Measurements from ENCODE around the gene SPAG6.

Gene SPAG6

DNA sequence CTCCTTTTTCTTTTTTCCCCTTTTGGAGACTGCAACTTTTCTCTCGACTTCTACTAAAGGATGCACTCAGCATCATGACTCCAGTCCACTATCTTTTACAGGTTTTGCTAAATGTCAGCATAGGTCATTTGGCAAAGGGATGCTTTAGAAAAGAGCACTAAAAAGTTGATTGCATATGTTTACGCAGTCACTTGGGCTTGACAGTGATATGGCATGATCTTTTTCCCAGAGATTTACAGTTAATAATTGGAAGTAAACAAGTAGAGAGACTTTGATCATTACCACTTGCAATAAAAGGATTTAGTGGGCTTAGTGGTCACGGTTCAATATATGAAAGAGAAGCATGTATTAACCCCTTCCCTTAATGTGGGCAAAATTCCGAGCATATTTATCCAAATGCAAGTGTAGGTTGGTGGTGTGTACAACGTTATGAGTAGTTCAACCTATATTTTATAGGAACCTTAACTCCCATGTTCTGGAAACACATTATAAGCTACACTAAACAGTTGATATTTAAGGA, 22.6 kb upstream of the SPAG6 start:
- DNase-seq: no peak

DNA sequence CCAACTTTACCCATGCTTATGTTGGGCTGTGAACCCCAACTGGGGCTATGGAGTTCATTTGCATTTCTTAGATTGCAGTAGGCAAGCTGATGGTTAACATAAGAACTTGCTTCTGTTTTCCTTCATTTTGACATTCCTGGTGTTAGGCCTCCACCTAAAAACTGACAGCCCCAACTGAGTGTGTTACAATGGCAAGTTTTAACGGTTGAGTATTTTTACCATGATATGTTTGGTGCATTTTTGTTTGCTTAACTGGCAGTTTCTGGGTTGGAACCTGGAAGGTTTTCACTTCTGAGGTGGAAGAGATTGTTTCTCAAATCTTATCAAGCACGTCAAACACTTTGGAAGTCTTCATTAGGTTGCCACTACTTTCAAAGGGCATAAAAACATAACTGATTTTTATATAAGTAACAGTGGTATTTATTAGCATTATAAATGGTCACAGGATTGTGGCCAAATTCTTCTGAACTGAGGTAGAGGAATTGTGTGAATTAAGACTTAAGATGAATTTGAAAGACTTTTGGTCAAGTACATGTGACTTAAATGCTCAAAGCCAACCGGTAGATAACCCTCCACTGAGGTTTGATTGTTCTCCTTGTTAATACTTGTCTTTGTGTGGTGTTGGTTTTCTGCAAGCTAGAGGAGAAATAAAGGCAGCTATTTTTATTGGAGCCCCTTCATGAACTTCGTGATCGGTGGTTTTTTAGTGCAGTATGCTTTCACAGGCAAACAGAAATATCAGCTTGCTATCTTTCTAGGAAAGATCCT, 21.6 kb upstream of the SPAG6 start:
- no peak for DNase-seq

DNA sequence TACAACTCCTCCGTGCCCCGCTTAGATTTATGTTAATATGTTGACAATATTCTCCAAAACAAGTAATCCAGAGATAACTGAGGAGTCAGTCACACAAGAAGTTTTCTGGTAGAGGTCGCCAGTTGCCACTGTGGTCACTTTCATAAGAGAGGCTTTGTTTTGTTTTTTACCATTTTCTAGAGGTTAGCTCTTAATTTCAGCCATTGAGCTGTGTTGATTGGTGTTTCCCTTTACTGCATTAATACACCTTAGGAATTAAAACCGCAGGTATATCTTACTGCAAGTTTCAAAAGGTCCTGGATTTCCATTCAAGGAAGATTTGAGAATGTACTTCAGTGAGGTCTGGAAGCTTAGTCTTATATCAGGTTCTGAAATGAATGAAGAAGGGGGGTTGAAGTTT, 20.9 kb upstream of the SPAG6 start:
- DNase-seq: no peak

DNA sequence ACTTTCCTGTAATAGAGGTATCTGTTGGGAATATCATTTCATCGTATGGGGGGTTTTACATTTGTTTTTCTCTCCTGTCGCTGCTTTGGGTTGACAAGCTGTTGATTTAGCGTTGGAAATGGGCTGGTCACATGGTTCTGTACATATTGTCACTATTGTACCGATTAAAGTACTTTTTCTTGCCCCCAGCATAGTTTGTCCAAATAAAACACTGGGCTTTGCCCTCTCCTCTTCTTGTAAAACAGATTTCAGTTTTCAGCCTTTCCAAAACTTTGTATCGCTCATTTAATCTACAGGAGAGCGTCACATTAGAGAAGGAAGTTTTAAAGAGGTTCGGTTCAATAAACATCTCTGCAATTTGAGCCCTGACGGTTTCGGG, 20.4 kb upstream of the SPAG6 start:
- no peak for DNase-seq

DNA sequence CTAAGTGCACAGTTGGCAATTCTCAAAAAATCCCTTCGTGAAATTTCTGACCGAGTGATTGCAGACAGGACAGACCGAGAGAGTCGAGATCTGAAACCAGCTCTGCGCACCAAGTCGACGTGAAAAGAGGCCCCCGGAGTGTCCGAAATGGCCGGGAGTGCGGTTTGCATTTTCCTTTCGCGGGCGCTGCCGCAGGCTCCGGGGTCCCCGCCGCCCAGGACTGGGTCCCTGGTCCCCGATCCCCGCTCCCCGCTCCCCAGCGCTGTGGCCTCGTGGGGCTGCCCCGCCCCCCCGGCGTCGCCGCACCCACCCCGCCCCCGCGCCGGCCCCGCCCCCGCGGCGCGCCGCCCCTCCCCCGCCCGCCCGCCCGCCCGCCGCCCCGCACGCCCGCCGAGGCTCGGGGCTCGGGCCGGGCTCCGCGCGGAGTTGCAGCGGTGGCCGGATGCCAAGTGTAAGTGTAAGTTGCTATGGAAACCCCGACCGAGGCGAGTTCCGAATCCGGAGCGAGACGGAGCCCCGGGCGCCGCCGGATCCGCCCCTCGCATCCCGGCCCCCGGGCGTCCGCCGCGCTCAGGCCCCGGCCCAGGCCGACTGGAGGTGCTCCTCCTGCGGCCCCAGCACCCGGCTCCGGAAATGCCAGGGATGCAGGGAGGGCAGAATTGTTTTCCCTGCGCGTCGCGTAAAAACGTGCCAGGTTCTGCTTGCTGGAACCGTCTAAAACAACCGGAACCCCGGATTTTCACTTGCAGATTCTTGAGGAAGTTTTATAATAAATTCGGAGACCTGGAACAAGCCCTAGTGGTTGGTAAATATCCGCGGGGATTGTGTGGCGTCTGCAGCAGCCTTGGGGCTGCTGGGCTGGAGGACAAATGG, 19.8 kb upstream of the SPAG6 start:
- peak; percentile 95 for DNase-seq

DNA sequence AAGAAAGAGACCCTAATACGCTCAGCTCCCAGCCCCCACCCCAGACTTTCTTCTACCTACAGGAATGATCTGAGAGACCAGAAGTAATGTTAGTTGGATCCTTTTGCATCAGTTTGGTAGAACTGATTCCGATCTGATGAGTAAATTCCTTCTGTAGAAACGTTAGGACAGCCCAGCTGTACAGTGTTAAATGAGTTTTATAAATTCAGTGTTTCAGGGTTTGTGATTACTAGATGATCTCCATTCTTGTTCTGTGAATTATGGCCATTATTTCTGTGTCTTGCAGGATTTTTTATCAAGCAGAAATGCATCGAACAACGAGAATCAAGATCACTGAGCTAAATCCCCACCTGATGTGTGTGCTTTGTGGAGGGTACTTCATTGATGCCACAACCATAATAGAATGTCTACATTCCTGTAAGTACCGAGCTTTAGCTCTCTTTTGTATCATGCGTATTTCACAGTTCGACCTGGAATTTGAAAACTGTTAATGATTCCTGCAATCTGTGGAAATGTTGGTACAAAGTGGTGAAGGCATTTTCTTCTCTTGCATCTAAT, 19.1 kb upstream of the SPAG6 start:
- no peak for DNase-seq

DNA sequence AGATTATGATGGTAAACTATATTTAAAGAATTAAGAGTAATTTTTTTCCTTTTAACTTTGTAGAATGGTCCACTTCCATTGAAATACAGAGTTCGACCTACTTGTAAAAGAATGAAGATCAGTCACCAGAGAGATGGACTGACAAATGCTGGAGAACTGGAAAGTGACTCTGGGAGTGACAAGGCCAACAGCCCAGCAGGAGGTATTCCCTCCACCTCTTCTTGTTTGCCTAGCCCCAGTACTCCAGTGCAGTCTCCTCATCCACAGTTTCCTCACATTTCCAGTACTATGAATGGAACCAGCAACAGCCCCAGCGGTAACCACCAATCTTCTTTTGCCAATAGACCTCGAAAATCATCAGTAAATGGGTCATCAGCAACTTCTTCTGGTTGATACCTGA, 16.1 kb upstream of the SPAG6 start:
- no peak for DNase-seq

DNA sequence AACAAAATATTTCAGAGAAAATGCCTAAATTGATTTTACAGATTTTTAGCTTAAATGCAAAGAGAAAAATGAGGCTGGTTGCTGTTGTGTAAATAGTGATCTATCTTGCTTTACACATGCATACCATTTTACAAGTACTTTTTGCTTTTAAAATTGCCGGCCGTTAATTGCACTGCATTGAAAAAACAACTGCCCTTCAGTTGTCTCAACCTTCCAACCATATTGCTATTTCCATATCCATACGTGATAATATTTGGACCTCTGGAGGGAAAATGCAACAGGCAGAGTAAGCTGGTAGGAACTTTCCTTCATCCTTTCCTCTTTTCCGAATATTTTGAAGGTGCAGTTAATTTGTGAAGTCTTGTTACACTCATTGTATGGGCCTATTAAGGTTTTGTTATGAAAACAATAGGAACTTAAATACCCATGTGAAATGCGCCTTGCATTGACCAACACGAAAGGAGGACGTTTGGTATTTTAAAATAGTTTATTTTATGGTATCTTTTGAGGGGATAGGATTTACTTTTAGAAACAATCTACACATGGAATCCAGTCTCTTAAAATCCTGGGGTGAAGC, 13.1 kb upstream of the SPAG6 start:
- DNase-seq: no peak

DNA sequence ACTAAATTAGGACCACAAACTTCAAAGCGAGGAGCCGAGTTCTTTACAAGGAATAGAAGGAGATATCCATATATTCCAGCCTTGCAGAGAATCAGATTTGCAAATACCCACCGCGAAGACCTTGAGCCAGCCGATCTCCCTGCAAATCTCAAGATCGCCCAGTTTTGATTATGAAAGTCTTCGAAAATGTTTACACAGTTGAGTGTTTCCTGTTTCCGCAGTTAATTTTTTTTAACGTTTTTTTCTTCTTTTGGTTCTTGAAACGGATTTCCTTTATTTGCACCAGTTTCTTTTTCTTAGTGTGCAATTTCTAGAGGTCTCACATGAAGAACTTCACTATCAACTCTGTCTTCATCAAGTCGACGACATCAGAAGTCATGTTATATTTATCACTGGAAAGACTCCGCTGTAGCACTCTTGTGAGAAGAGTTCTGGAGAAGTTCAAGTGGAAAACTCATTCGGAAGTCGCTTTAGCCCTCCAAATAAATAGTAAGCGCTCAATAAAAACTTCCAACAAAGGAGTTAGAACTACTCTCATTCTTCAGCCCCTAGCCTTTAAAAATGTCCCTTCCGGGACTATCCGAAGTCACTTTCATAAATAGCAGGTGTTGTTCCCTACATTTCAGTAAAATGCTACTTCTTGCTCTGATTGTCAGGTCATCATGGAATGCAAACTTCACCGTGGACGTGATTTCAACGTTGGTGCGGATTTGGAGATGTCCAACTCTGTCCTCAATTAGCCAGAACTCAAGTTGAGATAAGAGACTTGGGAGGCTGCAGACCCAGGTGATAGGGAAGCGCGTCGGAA, 11.9 kb upstream of the SPAG6 start:
- DNase-seq: no peak

DNA sequence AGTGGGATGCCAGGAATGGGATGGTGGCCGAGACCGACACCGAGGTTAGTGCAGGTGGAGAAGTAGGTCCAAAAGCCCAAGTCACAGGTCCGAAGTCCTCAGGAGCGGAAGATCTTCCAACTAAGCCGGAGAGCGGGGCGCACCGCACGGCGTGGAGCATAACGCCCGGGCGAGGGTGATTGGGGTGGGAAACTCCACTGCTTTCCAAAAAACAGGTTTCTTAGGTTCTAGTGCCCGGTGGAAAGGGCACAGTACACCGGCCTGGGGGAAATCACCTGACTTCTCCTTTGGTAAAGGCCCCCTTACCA, 11.4 kb upstream of the SPAG6 start:
- no peak for DNase-seq

DNA sequence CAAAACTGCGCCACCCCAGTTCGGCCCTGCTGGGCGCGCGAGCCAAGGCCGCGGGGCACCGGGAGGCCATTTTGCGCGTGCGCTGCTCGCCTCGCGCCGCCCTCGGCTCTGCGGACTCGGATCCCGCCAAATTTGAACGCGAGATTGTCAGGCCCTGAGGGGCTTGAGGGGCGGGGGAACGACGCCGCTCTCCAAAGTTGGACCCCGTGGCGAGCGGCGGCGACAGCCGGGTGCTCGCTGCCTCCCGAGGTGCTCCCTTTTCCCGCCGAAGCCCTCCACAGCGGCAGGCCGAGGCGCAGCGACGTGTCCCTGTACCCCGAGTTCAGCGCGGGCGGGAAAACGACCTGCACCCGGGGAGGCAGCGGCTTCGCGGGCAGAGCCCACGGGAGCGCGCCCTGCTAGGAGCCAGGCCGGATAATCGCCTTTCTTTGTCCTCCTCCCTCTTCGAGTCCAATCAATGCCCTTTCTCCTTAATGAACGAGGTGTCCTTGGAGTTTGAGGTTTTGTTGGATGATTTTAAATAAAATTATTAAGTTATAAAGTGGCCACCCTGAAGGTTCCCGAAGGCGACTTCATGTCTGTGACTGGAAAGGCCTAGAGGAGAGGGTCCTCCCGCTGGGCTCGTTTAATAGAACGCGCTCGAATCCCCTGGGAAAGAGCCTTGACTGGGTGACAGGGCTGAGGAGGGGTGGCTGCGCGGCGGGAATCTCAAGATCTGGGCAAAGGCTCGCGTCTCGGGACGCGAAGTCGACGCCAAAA, 10.7 kb upstream of the SPAG6 start:
- no peak for DNase-seq

DNA sequence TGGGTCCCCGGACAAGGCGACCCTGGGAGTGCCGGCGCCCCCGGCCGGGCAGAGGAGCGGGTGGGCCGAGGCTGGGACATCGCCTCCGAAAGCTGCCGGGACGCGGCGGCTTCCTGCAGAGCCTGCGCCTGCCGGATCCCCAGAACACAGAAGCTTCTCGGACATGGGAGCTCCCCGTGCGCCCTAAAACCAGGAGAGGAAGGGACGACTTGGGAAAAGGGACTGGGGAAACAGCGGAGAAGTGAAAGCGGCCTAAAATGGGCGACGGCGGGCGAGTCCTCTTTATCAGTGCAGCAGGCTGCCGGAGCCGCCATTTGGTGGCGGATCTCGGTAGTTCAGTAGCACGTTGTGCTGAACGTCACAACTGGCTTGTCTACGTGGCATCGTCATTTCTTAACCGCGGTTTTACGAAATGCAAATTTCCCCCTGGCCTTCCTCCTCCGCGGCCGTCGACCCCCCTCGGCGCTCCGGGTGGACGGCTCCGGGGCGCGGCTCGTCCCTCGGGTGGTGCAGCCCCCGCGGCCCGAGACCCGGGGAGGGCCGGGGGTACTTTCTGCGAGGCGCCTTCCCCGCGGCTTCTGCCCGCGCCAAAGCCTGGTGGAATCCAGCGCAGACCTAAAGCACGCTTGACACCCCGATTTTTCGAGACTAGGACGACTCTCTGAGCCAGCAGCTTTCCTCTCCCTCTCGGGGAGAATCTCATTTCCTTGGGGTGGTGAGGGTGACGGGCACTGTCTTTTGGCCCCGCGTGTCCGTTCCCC, 9.9 kb upstream of the SPAG6 start:
- no peak for DNase-seq

DNA sequence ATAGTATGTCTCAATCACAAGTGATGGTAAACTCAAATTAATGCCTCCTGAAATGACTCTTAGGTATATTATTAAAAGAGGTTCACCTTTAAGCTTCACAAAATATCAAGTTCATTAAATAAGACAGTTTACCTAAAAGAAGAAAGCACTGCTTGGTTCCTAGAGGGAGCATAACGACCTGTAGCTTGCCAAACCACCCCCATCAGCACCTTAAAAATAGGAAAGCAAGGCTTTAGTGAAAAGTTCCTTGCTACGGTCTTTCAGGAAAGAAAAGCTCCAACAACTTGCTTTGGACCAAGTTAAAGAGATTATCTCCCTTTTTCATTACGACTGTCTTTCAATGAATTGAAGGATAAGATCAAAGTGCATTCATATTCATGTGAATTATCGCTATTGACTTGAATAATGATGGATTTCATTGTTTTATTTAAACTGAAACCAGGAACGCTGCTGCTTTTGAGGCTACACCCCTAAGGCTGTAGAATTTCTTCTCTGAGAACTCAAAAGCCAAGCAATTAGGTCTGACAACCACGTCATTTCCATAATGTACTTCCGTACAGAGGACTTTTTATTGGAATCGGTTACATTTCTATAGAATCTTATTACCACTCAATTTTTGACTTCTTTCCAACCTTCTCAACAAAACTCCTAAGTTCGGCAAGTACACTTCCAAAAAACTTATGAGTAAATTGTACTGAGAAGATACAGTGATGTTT, 7.0 kb upstream of the SPAG6 start:
- DNase-seq: no peak

DNA sequence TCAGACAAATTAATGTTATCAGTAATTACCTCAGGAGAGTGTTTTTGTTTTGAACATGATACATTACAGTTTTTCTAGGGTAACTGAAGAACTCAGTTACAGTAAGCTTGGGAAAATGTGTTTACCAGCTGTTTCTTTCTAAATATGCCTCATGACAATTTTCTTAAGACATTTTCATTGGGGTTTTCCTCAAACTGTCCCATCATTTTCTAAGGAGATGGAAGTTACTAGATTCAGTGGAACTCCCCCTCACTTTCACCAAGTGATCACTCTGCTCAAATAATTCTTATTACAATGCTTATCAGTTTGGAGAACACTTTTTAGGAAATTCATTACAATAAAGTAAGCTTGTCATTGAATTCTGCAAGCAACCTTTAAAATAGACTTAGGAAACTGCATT, 6.4 kb upstream of the SPAG6 start:
- no peak for DNase-seq

DNA sequence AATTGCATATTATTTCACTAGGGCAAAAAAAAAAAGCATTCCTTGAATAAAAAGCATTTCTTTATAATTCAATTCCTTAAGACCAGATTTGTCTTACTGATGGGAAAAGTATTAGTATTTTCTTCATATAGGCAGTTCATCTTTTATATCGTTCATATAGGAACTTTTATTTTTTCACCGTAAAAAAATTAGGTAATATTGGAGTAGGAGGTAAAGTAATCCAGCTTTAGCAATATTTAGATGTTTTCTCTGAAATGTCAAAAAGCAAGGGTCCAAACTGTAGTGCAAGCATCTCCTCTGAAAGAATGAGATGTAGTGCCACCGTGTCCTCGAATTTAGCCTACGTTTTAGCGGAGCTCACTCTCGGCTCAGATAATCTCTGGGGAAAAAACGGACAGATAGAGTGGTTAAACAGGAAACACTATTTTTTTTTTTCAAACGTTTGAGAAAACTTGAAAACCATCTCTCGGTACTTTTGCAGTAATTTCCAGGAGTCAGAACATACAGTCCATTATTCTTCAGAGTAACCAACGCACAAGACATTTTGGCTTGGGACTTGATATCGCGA, 5.5 kb upstream of the SPAG6 start:
- no peak for DNase-seq

DNA sequence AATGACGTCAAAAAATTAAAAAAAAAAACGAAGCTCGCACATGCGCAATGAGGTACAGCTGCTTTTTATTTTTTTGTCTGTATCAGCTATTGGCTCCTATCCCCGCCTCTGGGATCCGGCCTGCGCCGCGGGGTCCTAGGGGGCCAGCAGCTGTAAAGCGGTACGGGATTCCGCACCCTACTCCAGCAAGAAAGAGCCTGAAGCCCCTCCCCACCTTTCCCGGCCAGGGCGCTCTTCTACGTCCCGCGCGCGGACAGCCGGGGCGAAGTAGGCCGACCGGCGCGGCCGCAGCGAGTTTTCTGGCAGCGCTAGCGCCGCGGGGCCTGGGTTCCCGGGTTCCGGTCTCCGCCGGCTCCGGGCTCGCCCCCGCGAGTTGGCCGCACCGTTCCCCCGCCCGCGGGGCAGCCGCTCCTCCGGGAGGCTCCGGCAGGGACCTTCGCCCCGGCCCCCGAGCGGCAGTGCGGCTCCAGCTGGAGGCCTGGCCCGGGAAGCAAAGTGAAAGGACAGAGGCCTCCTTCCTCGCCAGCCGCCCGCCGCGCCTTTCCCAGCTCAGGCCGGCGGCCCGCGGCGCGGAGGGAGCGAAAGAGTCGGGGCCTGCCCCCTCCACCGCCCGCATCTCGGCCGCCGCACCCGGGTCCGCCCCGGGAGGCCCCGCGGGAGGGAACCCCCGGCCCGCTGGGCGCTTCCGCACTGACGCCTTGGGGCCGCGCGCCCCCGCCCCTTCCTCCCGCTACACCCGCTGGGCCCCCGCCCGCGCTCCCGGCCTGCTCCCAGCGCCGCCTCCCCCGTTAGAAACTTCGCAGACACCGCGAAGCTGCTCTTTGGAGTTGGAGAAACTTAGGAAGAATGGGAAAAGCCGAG, 4.7 kb upstream of the SPAG6 start:
- peak; percentile 70 for DNase-seq

DNA sequence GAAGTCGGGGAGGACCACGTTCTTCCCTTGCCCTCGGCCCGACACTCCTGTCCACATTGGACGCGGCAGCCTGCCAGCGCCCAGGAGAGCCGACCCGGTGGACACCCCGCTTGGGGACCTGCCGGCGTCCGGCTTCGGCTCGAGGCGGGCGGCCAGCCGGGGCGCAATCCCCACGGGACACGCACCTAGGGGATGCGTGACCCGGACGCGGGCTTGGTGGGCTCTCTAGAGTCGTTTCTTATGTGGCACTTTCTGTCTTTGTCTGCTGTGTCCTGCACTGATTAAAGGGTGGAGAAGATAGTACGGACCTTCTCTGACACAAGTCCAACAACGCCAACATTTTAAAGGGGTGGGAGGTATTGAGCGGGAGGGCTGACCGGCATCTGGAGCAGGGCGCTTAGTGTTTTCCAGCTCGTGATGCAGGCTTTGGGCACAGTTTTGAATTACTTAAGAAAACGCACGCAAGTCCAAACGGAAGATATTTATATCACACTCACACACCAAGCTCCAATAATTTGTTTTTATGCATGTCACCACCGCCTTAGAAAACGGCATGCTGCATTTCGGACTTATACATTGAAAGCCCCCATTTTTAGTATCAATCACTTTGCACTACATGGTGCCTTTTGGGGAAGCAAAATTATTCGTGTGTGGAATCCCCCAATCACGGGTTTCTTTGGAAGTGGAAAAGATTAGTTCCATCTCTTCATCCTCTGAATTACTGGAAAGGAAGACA, 3.9 kb upstream of the SPAG6 start:
- DNase-seq: peak; percentile 44

DNA sequence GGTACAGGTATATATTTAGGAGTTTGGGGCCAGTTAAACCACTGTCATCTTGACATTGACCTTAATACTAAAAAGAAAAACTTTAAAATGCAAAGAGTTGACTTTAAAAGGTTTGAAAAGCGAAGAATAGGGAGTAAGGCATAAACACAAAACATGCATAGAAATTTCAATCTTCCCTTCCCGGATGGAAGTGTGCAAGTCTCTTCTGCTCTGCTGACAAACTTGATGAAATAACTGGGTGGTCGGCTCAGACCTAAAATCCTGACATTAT, 3.4 kb upstream of the SPAG6 start:
- DNase-seq: no peak

DNA sequence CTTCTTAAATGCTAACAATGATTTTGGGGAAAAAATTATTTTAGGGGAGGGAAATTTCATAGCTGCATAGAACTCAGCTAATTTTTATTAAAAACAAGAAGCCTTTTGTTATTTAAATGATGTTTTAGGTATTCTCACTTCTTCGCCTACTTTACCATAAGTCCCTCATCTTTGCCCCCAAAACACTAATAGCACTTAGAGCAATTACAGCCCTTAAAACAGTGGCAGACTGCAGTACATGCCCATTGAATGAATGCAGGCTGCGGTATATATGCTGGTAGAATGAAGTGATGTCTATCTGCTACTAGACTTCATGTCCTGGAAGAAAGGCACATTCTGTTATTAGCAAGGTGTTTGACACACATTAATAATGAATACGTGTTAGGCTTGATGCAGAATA, 2.9 kb upstream of the SPAG6 start:
- DNase-seq: no peak

Data from 8988T (cell line).